ENCODE measurements around the gene PAEP. TPM values are rescaled to one million over a fixed set of nuclear protein-coding genes. Genes with fewer than 3 reads are reported as not detected.

The PAEP gene
- total RNA-seq, 5 donors from 2014 or later (not counting 1 experiment from before 2014, with no cell fraction given): not detected

- no peak for ATAC-seq (replicated peaks in 1 of 4)
- ChIA-PET CTCF (no interaction called here), POLR2A (no interaction called here)
- Histone ChIP-seq H3K27me3 (replicated peaks in 1 of 2; ENCODE audit: control insufficient read depth in 2 of 2, extremely low read depth in 1 of 2, insufficient read depth in 2 of 2, low read length in 1 of 2) (peaks cover 0 to 31% of the 10 kb centered on the region in 2 experiments), H3K36me3 (ENCODE audit: control insufficient read depth in 2 of 2, extremely low read depth in 1 of 2, insufficient read depth in 1 of 2, low read length in 1 of 2) (no peaks in the 10 kb centered on the region), H3K4me3 (ENCODE audit: control insufficient read depth in 1 of 2, extremely low read depth in 1 of 2, low read length in 1 of 2) (no peak overlapping the region), H3K9me3 (no peaks in the 10 kb centered on the region), H3K4me1 (ENCODE audit: control insufficient read depth in 1 of 2, extremely low read depth in 1 of 2, insufficient read depth in 2 of 2, low read length in 2 of 2) (no peaks in the 10 kb centered on the region), H3K27ac (ENCODE audit: low read length) (no peak overlapping the region)
- no peaks in the 10 kb centered on the region for H3K4me1 Mint-ChIP-seq
- no peaks in the 10 kb centered on the region for H3K36me3 Mint-ChIP-seq
- no peak for DNase-seq
- no peak overlapping the region for H3K27ac Mint-ChIP-seq
- peaks cover 8 to 11% of the 10 kb centered on the region in 2 donors for H3K27me3 Mint-ChIP-seq
- H3K4me3 Mint-ChIP-seq: no peak overlapping the region
- H3K9me3 Mint-ChIP-seq: no peaks in the 10 kb centered on the region
- 64% methylated on average over 7 of the region's 10 CpGs for WGBS (ENCODE audit: insufficient coverage)
These were observed 18.5 kb downstream of the PAEP start for GRCh38 chr9:135579889-135580660.

- ChIA-PET CTCF (no interaction called here), POLR2A (no interaction called here)
- H3K27me3 Mint-ChIP-seq: peaks cover 8 to 14% of the 10 kb centered on the region in 2 donors
These were observed 19.3 kb downstream of the PAEP start for GRCh38 chr9:135580664-135581380.

GRCh38 chr9:135581636-135582426, 20.3 kb downstream of the PAEP start:
- no peaks in the 10 kb centered on the region for H3K4me1 ChIP-seq (ENCODE audit: control insufficient read depth in 1 of 2, extremely low read depth in 1 of 2, insufficient read depth in 2 of 2, low read length in 2 of 2)
- H3K27ac ChIP-seq (ENCODE audit: low read length): no peak overlapping the region
- Mint-ChIP-seq H3K36me3 (no peaks in the 10 kb centered on the region), H3K27me3 (peaks cover 7 to 20% of the 10 kb centered on the region in 2 donors), H3K27ac (no peak overlapping the region), H3K4me1 (no peaks in the 10 kb centered on the region), H3K9me3 (no peaks in the 10 kb centered on the region), H3K4me3 (no peak overlapping the region)
- 83% methylated on average over 14 of the region's 18 CpGs for WGBS (ENCODE audit: insufficient coverage)
- ChIA-PET CTCF (interaction anchor here in 1 of 2 donors (0.5 kb wide), 1 partner anchor 19 kb away, joined by 3 read pairs; no protein-coding TSS in a partner anchor), POLR2A (no interaction called here)
- H3K36me3 ChIP-seq (ENCODE audit: control insufficient read depth in 2 of 2, extremely low read depth in 1 of 2, insufficient read depth in 1 of 2, low read length in 1 of 2): no peaks in the 10 kb centered on the region
- DNase-seq: no peak
- peaks cover 0 to 38% of the 10 kb centered on the region in 2 experiments for H3K27me3 ChIP-seq (replicated peaks in 1 of 2; ENCODE audit: control insufficient read depth in 2 of 2, extremely low read depth in 1 of 2, insufficient read depth in 2 of 2, low read length in 1 of 2)
- no peak for ATAC-seq (replicated peaks in 1 of 4)
- no peaks in the 10 kb centered on the region for H3K9me3 ChIP-seq
- no peak overlapping the region for H3K4me3 ChIP-seq (ENCODE audit: control insufficient read depth in 1 of 2, extremely low read depth in 1 of 2, low read length in 1 of 2)

More at GRCh38 chr9:135580664-135581380, 19.3 kb downstream of the PAEP start:
- no peaks in the 10 kb centered on the region for H3K36me3 ChIP-seq (ENCODE audit: control insufficient read depth in 2 of 2, extremely low read depth in 1 of 2, insufficient read depth in 1 of 2, low read length in 1 of 2)
- Mint-ChIP-seq H3K4me1 (no peaks in the 10 kb centered on the region), H3K9me3 (no peaks in the 10 kb centered on the region), H3K4me3 (no peak overlapping the region), H3K36me3 (no peaks in the 10 kb centered on the region), H3K27ac (no peak overlapping the region)
- H3K4me1 ChIP-seq (ENCODE audit: control insufficient read depth in 1 of 2, extremely low read depth in 1 of 2, insufficient read depth in 2 of 2, low read length in 2 of 2): no peaks in the 10 kb centered on the region
- 85% methylated on average over 11 of the region's 11 CpGs for WGBS (ENCODE audit: insufficient coverage)
- DNase-seq (no peak), ATAC-seq (replicated peaks in 1 of 4) (no peak)
- no peaks in the 10 kb centered on the region for H3K9me3 ChIP-seq
- H3K27ac ChIP-seq (ENCODE audit: low read length): no peak overlapping the region
- no peak overlapping the region for H3K4me3 ChIP-seq (ENCODE audit: control insufficient read depth in 1 of 2, extremely low read depth in 1 of 2, low read length in 1 of 2)
- peaks cover 0 to 33% of the 10 kb centered on the region in 2 experiments for H3K27me3 ChIP-seq (replicated peaks in 1 of 2; ENCODE audit: control insufficient read depth in 2 of 2, extremely low read depth in 1 of 2, insufficient read depth in 2 of 2, low read length in 1 of 2)

- Mint-ChIP-seq H3K27ac (no peak overlapping the region), H3K36me3 (no peaks in the 10 kb centered on the region), H3K4me3 (no peak overlapping the region), H3K4me1 (no peaks in the 10 kb centered on the region), H3K9me3 (no peaks in the 10 kb centered on the region), H3K27me3 (peaks cover 8 to 20% of the 10 kb centered on the region in 2 donors)
- Histone ChIP-seq H3K4me1 (ENCODE audit: control insufficient read depth in 1 of 2, extremely low read depth in 1 of 2, insufficient read depth in 2 of 2, low read length in 2 of 2) (no peaks in the 10 kb centered on the region), H3K36me3 (ENCODE audit: control insufficient read depth in 2 of 2, extremely low read depth in 1 of 2, insufficient read depth in 1 of 2, low read length in 1 of 2) (no peaks in the 10 kb centered on the region), H3K27ac (ENCODE audit: low read length) (no peak overlapping the region), H3K4me3 (ENCODE audit: control insufficient read depth in 1 of 2, extremely low read depth in 1 of 2, low read length in 1 of 2) (no peak overlapping the region), H3K27me3 (replicated peaks in 1 of 2; ENCODE audit: control insufficient read depth in 2 of 2, extremely low read depth in 1 of 2, insufficient read depth in 2 of 2, low read length in 1 of 2) (peaks cover 0 to 38% of the 10 kb centered on the region in 2 experiments), H3K9me3 (no peaks in the 10 kb centered on the region)
- ATAC-seq (replicated peaks in 1 of 4) (no peak), DNase-seq (no peak)
- 91% methylated on average over 14 of the region's 14 CpGs for WGBS (ENCODE audit: insufficient coverage)
- ChIA-PET POLR2A (no interaction called here), CTCF (no interaction called here)
These were observed 21.0 kb downstream of the PAEP start for GRCh38 chr9:135582541-135582940.

GRCh38 chr9:135582966-135583687, 21.6 kb downstream of the PAEP start:
- Mint-ChIP-seq H3K9me3 (no peaks in the 10 kb centered on the region), H3K4me3 (no peak overlapping the region), H3K27ac (no peak overlapping the region), H3K4me1 (no peaks in the 10 kb centered on the region), H3K36me3 (no peaks in the 10 kb centered on the region), H3K27me3 (peaks cover 8 to 20% of the 10 kb centered on the region in 2 donors)
- no peaks in the 10 kb centered on the region for H3K4me1 ChIP-seq (ENCODE audit: control insufficient read depth in 1 of 2, extremely low read depth in 1 of 2, insufficient read depth in 2 of 2, low read length in 2 of 2)
- CTCF ChIA-PET: no interaction called here
- no peak overlapping the region for H3K4me3 ChIP-seq (ENCODE audit: control insufficient read depth in 1 of 2, extremely low read depth in 1 of 2, low read length in 1 of 2)
- no peak for ATAC-seq (replicated peaks in 1 of 4)
- POLR2A ChIA-PET: no interaction called here
- 78% methylated on average over 16 of the region's 19 CpGs for WGBS (ENCODE audit: insufficient coverage)
- DNase-seq: no peak
- H3K27me3 ChIP-seq (replicated peaks in 1 of 2; ENCODE audit: control insufficient read depth in 2 of 2, extremely low read depth in 1 of 2, insufficient read depth in 2 of 2, low read length in 1 of 2): peaks cover 0 to 38% of the 10 kb centered on the region in 2 experiments
- no peaks in the 10 kb centered on the region for H3K36me3 ChIP-seq (ENCODE audit: control insufficient read depth in 2 of 2, extremely low read depth in 1 of 2, insufficient read depth in 1 of 2, low read length in 1 of 2)
- no peaks in the 10 kb centered on the region for H3K9me3 ChIP-seq
- no peak overlapping the region for H3K27ac ChIP-seq (ENCODE audit: low read length)

- ChIA-PET POLR2A (no interaction called here), CTCF (no interaction called here)
- no peaks in the 10 kb centered on the region for H3K36me3 Mint-ChIP-seq
- no peak overlapping the region for H3K4me3 Mint-ChIP-seq
- H3K4me3 ChIP-seq (ENCODE audit: control insufficient read depth in 1 of 2, extremely low read depth in 1 of 2, low read length in 1 of 2): no peak overlapping the region
- DNase-seq (no peak), ATAC-seq (replicated peaks in 1 of 4) (no peak)
- peaks cover 8 to 20% of the 10 kb centered on the region in 2 donors for H3K27me3 Mint-ChIP-seq
- no peaks in the 10 kb centered on the region for H3K4me1 Mint-ChIP-seq
- no peaks in the 10 kb centered on the region for H3K9me3 ChIP-seq
- H3K4me1 ChIP-seq (ENCODE audit: control insufficient read depth in 1 of 2, extremely low read depth in 1 of 2, insufficient read depth in 2 of 2, low read length in 2 of 2): no peaks in the 10 kb centered on the region
- peaks cover 0 to 40% of the 10 kb centered on the region in 2 experiments for H3K27me3 ChIP-seq (replicated peaks in 1 of 2; ENCODE audit: control insufficient read depth in 2 of 2, extremely low read depth in 1 of 2, insufficient read depth in 2 of 2, low read length in 1 of 2)
- no peak overlapping the region for H3K27ac ChIP-seq (ENCODE audit: low read length)
- H3K36me3 ChIP-seq (ENCODE audit: control insufficient read depth in 2 of 2, extremely low read depth in 1 of 2, insufficient read depth in 1 of 2, low read length in 1 of 2): no peaks in the 10 kb centered on the region
- no peak overlapping the region for H3K27ac Mint-ChIP-seq
- H3K9me3 Mint-ChIP-seq: no peaks in the 10 kb centered on the region
- WGBS (ENCODE audit: insufficient coverage): 93% methylated on average over 16 of the region's 16 CpGs
These were observed 22.1 kb downstream of the PAEP start for GRCh38 chr9:135583688-135584011.
